GM23248 (cell line): ENCODE measurements around the gene HBA2. TPM values are rescaled to one million over a fixed set of nuclear protein-coding genes. Genes with fewer than 3 reads are reported as not detected.
"Not testable (repeated sequence)": the region's sequence is repeated elsewhere in the genome, so short reads cannot be mapped to it uniquely, and the experiment has no call there.

ENCODE experiments used
- DNase-seq: peaks from one replicate; pipeline ENCODE4 v3.0.0-alpha.2; 2015
- H2AFZ ChIP-seq: fragments of 200-600 bp; sonication (generic); 2 replicates; pipeline ENCODE4 v1.6.1; 2016; ENCODE audit warnings: antibody characterized with exemption
- H3F3A ChIP-seq: fragments of 200-600 bp; sonication (generic); 2 replicates; pipeline ENCODE4 v1.6.1; 2016; ENCODE audit warnings: mild to moderate bottlenecking, antibody characterized with exemption, mixed run types; ENCODE audit not compliant: insufficient read depth
- H3K27ac ChIP-seq: fragments of 200-600 bp; sonication (generic); 2 replicates; pipeline ENCODE4 v1.5.1; 2016; ENCODE audit warnings: mild to moderate bottlenecking
- H3K27me3 ChIP-seq: fragments of 200-600 bp; sonication (generic); replicated peaks from 2 replicates; pipeline ENCODE4 v1.6.1; 2016; ENCODE audit warnings: mild to moderate bottlenecking; ENCODE audit not compliant: insufficient read depth
- H3K36me3 ChIP-seq: fragments of 200-600 bp; sonication (generic); 2 replicates; pipeline ENCODE4 v1.6.1; 2016; ENCODE audit warnings: low read depth, mild to moderate bottlenecking
- H3K4me1 ChIP-seq: fragments of 200-600 bp; sonication (generic); 2 replicates; pipeline ENCODE4 v1.6.1; 2016; ENCODE audit warnings: mild to moderate bottlenecking; ENCODE audit not compliant: insufficient read depth
- H3K4me2 ChIP-seq: fragments of 200-600 bp; sonication (generic); one replicate; pipeline ENCODE4 v1.6.1; 2016; ENCODE audit warnings: mild to moderate bottlenecking; ENCODE audit not compliant: unreplicated experiment
- H3K4me3 ChIP-seq: fragments of 200-600 bp; sonication (generic); 2 replicates; pipeline ENCODE4 v1.5.1; 2016; ENCODE audit warnings: mild to moderate bottlenecking
- H3K79me2 ChIP-seq: fragments of 200-600 bp; sonication (generic); 2 replicates; pipeline ENCODE4 v1.6.1; 2016; ENCODE audit warnings: mild to moderate bottlenecking; ENCODE audit not compliant: insufficient read depth
- H3K9ac ChIP-seq: fragments of 200-600 bp; sonication (generic); 2 replicates; pipeline ENCODE4 v1.6.1; 2016; ENCODE audit warnings: mild to moderate bottlenecking
- H3K9me2 ChIP-seq: fragments of 200-600 bp; sonication (generic); 2 replicates; pipeline ENCODE4 v1.6.1; 2016; ENCODE audit warnings: mixed run types, mild to moderate bottlenecking, moderate library complexity; ENCODE audit not compliant: insufficient read depth
- H3K9me3 ChIP-seq: fragments of 200-600 bp; sonication (generic); one replicate; pipeline ENCODE4 v1.6.1; 2017; ENCODE audit warnings: low read depth
- H4K20me1 ChIP-seq: fragments of 200-600 bp; sonication (generic); 2 replicates; pipeline ENCODE4 v1.6.0; 2016; ENCODE audit not compliant: insufficient read depth
- EZH2 ChIP-seq: fragments of 200-600 bp; sonication (generic); IDR thresholded peaks from 2 replicates; pipeline ENCODE4 v1.6.1; 2018; ENCODE audit warnings: antibody characterized with exemption, mild to moderate bottlenecking; ENCODE audit not compliant: insufficient read depth, poor library complexity, severe bottlenecking
- EZH2phosphoT487 ChIP-seq: fragments of 200-600 bp; sonication (generic); IDR thresholded peaks from 2 replicates; pipeline ENCODE4 v1.6.1; 2018; ENCODE audit warnings: antibody characterized with exemption, moderate library complexity, mild to moderate bottlenecking, low read depth; ENCODE audit not compliant: insufficient read depth
- WGBS, 2 experiments: methylation state at CpG; one replicate each; pipeline ENCODE4 v1.1.6; 2015 to 2017; ENCODE audit warnings: low lambda C conversion rate in 2 of 2, low coverage in 1 of 2; ENCODE audit errors: missing lambda C conversion rate in 2 of 2; 5-methylcytosine and 5-hydroxymethylcytosine counted together
- in situ Hi-C: fragments of 300-500 bp; cut with MboI; formaldehyde crosslinking; loops from 2 replicates; pipeline ENCODE4 v1.15.0; 2020
- polyA plus RNA-seq: library from polyadenylated mRNA; unstranded; fragments of >200 nt; fragmentation: Nextera tagmentation; extraction: Ambion mirVana; gene quantifications from 2 replicates; pipeline ENCODE4 v1.2.1, GENCODE V29; 2016
- total RNA-seq: library from RNA; depleted of rRNA; stranded (reverse); fragments of >200 nt; shearing (Covaris generic); gene quantifications from 2 replicates; pipeline ENCODE4 v1.2.3, GENCODE V29; 2014

Gene HBA2
- total and polyA plus RNA-seq, 2 experiments from 2014 or later: not detected

GRCh38 chr16:200388-200787, 27.7 kb downstream of the HBA2 start:
- H3K4me2 ChIP-seq: no peak overlapping the region
- no peak for TF ChIP-seq EZH2
- TF ChIP-seq EZH2phosphoT487: no peak
- no peaks in the 10 kb centered on the region for H3K9me3 ChIP-seq
- peak overlapping the region; percentile 51 for H3K9ac ChIP-seq
- 44 to 66% methylated on average over 3 to 5 of the region's 5 CpGs for WGBS, 2 experiments
- no peak overlapping the region for H3K4me3 ChIP-seq
- peaks cover 38% of the 10 kb centered on the region for H3F3A ChIP-seq
- no peaks in the 10 kb centered on the region for H3K9me2 ChIP-seq
- H4K20me1 ChIP-seq: no peaks in the 10 kb centered on the region
- H3K79me2 ChIP-seq: peaks cover 67% of the 10 kb centered on the region
- peaks cover 59% of the 10 kb centered on the region for H3K36me3 ChIP-seq
- H3K4me1 ChIP-seq: peaks cover 4% of the 10 kb centered on the region
- no peaks in the 10 kb centered on the region for H3K27me3 ChIP-seq
- in situ Hi-C loops: no loop called here
- H3K27ac ChIP-seq: peak overlapping the region; percentile 89
- no peak overlapping the region for H2AFZ ChIP-seq
- DNase-seq: peak; percentile 91

- no peak overlapping the region for H3K27ac ChIP-seq
- peaks cover 49% of the 10 kb centered on the region for H3F3A ChIP-seq
- H3K36me3 ChIP-seq: peaks cover 65% of the 10 kb centered on the region
- no peaks in the 10 kb centered on the region for H3K27me3 ChIP-seq
- peaks cover 69% of the 10 kb centered on the region for H3K79me2 ChIP-seq
- no peak for DNase-seq
- H3K9me3 ChIP-seq: no peaks in the 10 kb centered on the region
- H3K4me3 ChIP-seq: no peak overlapping the region
- WGBS, 2 experiments: 93 to 95% methylated on average over 4 of the region's 4 CpGs
- TF ChIP-seq EZH2phosphoT487 (no peak), EZH2 (no peak)
- in situ Hi-C loops: no loop called here
- no peak overlapping the region for H3K4me2 ChIP-seq
- H3K4me1 ChIP-seq: peaks cover 4% of the 10 kb centered on the region
- no peaks in the 10 kb centered on the region for H3K9me2 ChIP-seq
- no peak overlapping the region for H3K9ac ChIP-seq
- H2AFZ ChIP-seq: no peak overlapping the region
- H4K20me1 ChIP-seq: no peaks in the 10 kb centered on the region
Observed at GRCh38 chr16:203246-203645, 30.6 kb downstream of the HBA2 start.

- WGBS, 2 experiments: 97 to 98% methylated on average over 9 of the region's 9 CpGs
- H3K79me2 ChIP-seq: peaks cover 69% of the 10 kb centered on the region
- in situ Hi-C loops: not testable (repeated sequence)
Observed at GRCh38 chr16:204046-204445, 31.4 kb downstream of the HBA2 start.

GRCh38 chr16:209359-209758, 36.7 kb downstream of the HBA2 start:
- in situ Hi-C loops, H3K9ac ChIP-seq, H3K27me3 ChIP-seq, H3K4me1 ChIP-seq, H3K4me2 ChIP-seq, H3K4me3 ChIP-seq, H3K9me3 ChIP-seq, H4K20me1 ChIP-seq, H3K9me2 ChIP-seq, H2AFZ ChIP-seq, H3K27ac ChIP-seq: not testable (repeated sequence)
- Histone ChIP-seq H3F3A (peaks cover 29% of the 10 kb centered on the region; the same call in 1 of the 2 replicates), H3K79me2 (peaks cover 86% of the 10 kb centered on the region), H3K36me3 (peaks cover 40% of the 10 kb centered on the region)
- peak; percentile 16 for DNase-seq
- 73 to 86% methylated on average over 4 of the region's 4 CpGs for WGBS, 2 experiments

More at GRCh38 chr16:204046-204445, 31.4 kb downstream of the HBA2 start:
- not testable (repeated sequence) for H3K9me3 ChIP-seq, H2AFZ ChIP-seq, H3K4me3 ChIP-seq, H3K4me1 ChIP-seq, H3K27me3 ChIP-seq, H3K9me2 ChIP-seq, DNase-seq, H3K9ac ChIP-seq, H4K20me1 ChIP-seq, H3K4me2 ChIP-seq, H3K27ac ChIP-seq
- Histone ChIP-seq H3K36me3 (peaks cover 63% of the 10 kb centered on the region), H3F3A (peaks cover 55% of the 10 kb centered on the region)

GRCh38 chr16:211631-212180, 39.0 kb downstream of the HBA2 start:
- H2AFZ ChIP-seq, H4K20me1 ChIP-seq: not testable (repeated sequence)

More at GRCh38 chr16:211631-212180, 39.0 kb downstream of the HBA2 start:
- peaks cover 98% of the 10 kb centered on the region for H3K79me2 ChIP-seq
- H3K4me2 ChIP-seq, H3K27ac ChIP-seq, DNase-seq, H3K9me3 ChIP-seq, H3K4me1 ChIP-seq, H3K4me3 ChIP-seq, H3K9ac ChIP-seq, in situ Hi-C loops, H3K9me2 ChIP-seq, H3K27me3 ChIP-seq: not testable (repeated sequence)
- peaks cover 20% of the 10 kb centered on the region; the same call in 1 of the 2 replicates for H3F3A ChIP-seq
- H3K36me3 ChIP-seq: peaks cover 29% of the 10 kb centered on the region
- WGBS, 2 experiments: 91% methylated on average over 14 of the region's 14 CpGs
